Stimulated activated CD8-positive, alpha-beta memory T cell treated with anti-CD3 and anti-CD28 coated beads, Interleukin-15, amount 100 ng/mL, for 48 hours (primary cell): Measurements from ENCODE around the gene E2F2.
"Not testable (repeated sequence)": the region's sequence is repeated elsewhere in the genome, so short reads cannot be mapped to it uniquely, and the experiment has no call there.

Experiments
- DNase-seq, 2 donors: peaks; one replicate each; pipeline ENCODE4 v3.0.0-alpha.2; 2020; ENCODE audit warnings: low read depth in 2 of 2

The E2F2 gene

DNA sequence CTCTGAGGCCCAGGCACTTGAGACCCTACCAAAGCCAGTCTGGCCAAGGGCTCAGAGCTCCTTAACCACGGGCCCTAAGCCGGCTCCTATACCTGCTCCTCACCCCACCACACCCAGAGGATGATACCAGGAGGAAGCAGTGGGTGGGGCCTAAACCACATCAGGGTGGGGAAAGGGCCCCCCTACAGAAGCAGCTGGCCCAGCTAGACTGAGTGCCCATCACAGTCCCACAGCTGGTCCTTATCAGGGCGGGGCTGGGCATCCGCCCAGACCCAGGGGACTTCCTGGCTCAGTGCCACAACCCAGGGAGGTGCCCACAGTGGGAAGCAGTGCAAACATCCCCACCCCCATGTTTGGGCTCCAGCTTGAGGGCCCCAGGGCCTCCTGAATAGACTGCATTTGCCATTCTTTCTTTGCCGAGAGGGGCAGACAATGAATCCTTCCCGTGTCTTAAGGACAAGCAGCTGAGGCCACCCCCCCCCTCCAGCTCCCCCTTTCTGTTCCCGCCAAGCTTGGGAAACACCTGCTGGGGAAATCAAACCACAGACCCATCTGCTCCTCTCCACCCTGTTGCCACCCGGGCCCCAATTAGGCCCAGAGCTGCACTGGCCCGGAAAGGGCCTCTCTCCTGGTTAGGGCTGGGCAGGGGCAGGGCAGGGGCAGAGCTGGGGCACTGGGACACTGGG lies 6.2 kb downstream of the E2F2 start:
- DNase-seq = no peak

DNA sequence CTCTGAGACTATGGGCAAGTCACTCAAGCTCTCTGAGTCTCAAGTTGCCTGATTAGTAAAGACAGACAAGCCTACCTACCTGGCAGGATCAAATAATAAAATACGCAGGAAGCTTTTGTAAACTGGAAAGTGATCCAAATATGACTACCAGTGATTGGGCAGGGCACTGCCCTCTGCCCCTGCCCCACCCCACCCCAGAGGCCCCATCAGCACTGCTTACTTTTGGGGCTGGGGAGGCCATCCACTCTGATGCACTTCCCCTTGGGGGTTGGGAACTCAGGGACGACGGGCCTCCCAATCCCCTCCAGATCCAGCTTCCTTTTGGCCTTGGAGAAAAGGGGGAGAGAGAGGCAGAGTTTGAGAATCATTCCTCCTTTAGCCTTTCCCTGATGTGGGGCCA lies 6.9 kb downstream of the E2F2 start:
- DNase-seq = no peak

DNA sequence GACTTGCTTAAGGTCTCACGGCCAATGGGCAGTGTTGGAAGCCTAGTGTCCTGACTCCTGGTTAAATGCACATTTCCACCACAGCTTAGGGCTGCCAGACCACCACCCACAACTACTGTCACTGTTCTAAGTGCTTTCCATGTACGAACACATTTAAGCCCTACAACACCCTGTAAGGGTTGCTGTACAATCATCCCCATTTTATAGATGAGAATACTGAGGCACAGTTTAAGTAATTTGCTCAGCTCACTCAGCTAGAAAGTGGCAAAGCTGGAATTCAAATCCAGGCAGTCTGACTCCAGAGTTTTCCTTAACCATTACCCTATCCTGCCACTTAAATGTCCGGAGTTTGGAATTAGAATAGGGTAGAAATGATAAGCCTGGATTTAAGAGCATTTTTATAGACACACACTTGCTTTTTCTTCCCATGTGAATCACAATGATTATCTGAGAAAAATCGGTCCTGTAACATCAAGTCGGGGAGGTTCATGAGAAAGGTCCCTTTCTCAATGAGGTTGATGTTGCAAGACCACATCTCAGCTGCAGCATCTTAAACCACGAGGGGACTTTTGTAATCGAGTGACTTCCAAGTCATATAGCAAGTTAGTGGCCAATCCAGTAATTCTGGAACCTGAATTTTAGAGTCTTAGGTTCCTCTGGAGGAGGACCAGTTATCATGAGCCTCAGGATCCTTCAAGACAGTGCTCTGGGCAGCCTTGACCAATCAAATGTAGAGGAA lies 8.6 kb downstream of the E2F2 start:
- no peak for DNase-seq

DNA sequence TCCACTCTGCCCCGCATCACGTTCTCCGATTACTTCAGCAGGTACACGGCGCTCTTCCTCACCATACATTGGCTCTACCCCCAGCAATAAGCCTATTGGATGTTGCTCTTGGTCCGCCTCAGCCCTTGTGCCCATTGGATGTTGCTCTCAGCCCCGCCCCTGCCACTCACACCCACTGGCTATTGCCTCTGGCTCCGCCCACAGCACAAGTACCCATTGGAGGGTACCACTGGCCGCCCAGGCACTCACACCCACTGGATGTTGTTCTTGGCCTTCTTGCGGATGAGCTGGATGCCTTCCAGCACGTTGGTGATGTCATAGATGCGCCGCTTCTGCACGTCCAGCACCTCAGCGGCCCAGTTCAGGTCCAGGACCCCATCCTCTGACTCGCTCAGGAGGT lies 9.4 kb downstream of the E2F2 start:
- no peak for DNase-seq

DNA sequence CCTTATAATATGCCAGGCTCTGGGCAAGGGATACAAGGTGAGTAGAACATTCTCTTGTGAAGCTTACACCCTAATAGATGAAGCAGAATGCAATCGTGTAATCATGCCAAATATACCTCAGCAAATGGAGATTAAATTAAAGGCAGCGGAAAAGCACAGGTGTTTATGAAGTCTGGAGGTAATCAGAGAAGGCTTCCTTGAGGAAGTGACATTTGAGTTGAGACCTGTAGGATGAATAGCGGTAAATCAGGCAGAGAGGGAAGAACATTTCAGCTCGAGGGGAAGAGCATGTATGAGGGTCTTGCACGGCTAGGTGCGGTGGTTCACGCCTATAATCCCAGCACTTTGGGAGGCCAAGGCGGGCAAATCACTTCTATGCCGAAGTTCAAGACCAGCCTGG lies 13.5 kb downstream of the E2F2 start:
- no peak for DNase-seq

DNA sequence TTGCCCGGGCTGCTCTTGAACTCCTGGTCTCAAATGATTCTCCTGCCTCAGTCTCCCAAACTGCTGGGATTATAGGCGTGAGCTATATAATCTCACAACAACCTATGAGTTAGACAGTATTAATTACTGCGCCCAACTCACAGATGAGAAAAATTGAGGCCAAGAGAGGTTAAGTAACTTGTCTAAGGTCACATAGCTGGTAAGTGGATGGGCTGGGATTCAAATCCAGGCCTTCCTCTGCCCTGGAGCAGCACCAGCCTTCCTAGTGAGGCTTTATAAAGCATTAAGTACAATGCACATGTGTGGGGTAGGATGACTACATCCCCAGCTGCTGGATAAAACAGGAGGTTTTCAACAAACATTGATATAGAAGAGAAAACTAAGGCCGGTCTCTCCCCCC lies 15.1 kb downstream of the E2F2 start:
- DNase-seq = no peak

DNA sequence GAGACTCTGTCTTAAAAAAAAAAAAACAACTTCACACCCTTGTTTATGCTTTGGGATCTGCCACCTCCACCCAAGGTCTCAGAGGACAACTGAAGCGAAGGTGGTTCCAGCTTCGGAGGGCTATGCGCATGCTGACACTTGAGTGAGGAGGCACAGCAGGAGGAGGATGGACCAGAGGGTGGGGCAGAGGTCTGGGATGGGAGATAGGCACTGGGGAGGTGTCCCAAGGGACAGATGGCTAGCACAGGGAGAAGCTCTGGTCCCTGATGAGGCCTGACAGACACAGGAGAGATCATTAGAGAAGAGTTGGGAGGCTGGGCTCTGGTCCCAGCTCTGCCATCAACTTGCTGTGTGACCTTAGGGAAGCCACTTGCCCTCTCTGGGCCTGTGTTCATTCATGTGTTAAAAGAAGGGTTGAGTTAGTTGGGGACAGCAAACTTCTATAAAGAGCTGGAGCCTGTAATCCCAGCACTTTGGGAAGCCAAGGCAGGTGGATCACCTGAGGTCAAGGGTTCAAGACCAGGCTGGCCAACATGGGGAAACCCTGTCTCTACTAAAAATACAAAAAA lies 16.8 kb downstream of the E2F2 start:
- DNase-seq = no peak

DNA sequence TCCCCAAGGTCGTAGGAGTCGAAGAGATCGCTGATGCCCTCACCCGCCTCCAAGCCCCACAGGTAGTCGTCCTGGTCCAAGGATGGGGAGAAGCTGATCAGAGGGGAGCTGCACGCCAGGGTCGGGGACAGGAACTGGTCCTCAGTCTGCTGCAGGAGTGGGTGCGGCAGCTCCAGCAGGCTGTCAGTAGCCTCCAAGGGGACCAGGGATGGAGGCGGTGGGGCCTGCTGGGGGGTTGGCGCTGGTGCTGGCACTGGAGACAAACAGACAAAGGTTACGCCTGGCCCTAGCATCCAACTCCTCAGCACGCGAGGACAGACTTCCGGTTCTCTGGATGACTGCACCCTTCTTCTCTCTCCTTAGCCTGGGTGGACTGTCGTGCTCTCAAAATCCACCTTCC lies 21.1 kb downstream of the E2F2 start:
- DNase-seq = no peak

DNA sequence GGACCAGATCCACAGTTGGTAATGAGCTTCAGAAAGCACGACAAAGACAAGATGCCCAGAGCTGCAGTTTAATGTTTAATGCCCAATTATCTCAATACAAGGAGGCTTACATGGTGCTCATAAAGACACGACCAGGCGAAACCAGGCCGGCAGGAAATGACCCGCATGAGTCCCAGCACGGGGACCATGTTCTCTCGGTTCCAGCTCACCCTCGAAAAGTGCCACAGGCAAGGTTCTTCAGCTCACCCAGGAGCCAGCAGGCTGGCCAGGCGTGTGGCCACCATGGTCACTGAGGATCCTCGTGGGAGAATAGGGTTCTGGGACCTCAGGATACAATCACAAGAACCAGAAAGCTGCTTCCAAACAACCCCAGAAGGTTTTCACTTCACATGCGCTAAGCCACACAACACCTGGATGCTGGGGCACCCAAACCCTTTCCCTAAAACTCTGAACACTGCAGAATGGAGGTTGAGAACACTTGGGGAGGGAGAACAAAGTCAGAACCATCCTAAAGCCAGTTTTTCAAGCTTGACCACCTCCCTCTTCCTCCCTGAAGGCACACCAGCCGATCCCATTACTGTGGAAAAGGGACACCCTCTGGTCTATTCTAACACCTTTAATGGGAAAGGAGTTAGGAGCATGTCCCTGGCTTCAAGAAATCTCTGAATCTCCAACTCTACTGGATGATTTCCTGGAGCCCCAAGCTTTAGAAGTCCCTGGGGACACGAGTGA lies 24.5 kb downstream of the E2F2 start:
- no peak for DNase-seq

DNA sequence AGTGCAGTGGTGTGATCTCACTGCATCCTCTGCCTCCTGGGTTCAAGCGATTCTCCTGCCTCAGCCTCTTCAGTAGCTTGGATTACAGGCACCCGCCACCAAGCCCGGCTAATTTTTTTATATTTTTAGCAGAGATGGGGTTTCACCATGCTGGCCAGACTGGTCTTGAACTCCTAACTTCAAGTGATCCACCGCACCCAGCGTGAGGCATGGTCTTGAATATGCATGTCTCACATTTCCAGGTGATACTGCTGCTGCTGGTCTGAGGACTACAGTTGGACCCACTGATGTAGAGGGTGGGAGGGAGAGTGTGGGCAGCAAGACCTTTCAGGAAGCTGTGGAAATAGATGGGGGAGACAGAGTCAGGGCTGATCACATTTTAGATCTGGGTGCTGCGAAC lies 25.2 kb downstream of the E2F2 start:
- DNase-seq = no peak

DNA sequence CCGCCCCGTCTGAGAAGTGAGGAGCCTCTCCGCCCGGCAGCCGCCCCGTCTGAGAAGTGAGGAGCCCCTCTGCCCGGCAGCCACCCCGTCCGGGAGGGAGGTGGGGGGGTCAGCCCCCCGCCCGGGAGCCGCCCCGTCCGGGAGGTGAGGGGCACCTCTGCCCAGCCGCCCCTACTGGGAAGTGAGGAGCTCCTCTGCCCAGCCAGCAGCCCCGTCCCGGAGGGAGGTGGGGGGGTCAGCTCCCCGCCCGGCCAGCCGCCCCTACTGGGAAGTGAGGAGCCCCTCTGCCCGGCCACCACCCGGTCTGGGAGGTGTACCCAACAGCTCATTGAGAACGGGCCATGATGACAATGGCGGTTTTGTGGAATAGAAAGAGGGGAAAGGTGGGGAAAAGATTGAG lies 26.9 kb downstream of the E2F2 start:
- not testable (repeated sequence) for DNase-seq

DNA sequence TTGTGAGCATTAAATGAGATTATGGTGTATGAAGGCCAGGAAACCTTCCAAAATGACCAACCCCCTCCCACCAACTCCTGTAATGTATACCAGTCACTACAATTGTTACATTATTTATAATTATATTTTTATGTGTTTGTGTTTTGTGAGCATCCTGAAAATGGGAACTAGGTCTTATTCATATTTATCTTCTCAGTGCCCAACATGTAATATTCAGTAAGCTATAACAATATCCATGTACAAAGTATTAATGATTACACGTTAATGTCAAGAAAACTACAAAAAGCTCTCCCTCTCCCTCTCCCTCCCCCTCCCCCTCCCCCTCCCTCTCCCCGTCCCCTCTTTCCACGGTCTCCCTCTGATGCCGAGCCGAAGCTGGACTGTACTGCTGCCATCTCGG lies 28.1 kb downstream of the E2F2 start:
- DNase-seq = no peak

DNA sequence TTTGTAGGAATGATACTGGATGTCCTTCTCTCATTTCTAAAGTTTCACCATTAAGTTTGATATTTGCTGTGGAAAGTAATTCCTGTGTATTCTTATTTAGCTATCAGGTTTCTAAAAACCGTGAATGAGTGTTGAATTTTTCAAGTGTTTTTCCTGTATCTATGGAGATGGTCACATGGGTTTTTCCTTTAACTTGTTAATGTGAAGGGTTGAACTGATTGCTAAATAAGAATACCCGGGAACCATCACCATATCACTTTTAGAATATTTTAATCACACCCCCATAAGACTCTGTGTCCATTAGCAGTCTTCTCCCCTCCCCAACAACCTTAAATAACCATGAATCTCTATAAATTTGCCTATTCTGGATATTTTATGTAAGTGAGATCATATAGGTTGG lies 30.6 kb downstream of the E2F2 start:
- no peak for DNase-seq

DNA sequence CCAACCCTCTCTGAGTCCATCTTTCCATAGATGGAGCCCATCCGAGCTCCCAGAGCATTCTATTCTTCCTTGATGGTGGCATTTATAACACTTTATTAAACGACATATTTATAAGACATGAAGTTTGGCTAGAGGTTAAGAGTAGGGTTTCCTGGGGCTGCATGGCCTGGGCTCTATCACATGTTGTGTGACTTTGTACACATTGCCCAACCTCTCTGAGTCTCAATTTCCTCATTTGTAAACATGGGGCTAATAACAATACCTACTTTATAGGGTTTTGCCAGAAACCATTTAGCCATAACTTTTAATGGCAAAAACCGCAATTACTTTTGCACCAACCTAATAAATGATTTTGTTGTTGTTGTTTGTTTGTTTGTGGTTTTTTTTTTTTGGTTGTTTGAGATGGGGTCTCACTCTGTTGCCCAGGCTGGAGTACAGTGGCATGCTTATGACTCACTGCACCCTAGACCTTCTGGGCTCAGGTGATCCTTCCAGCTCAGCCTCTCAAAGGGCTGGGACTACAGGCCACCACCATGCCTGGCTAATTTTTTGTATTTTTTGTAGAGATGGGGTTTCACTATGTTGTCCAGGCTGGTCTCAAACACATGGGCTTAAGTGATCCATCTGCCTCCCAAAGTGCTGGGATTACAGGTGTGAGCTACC lies 33.1 kb downstream of the E2F2 start:
- no peak for DNase-seq

DNA sequence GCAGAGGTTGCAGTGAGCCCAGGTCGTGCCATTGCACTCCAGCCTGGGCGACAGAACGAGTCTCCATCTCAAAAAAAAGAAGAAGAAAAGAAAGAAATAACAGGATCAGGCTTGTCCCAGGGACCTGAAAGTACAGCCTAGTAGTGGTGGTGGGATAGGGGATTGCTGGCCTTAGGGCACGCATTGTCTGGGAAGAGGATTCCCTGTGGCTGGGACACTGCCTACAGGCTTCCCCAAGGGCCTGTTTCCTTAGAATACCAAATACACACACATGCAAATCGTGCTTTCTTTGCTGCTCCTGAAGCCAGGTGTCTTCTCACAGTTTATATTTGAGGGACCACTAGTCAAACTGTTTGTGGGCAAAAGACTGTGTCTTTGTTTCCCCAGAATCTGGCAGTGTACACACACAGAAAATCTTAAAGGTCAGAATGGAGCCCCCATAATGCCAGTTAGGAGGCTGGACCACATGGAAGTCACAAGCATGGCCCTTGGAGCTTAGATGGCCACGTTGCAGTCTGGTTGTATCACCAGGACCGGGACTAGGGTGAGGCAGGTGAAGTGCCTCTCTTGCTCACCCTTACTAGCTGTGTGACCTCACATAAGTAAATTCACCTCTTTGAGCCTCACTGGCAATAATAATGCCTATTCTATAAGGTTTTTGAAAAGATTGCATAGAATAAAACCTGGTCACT lies 34.4 kb downstream of the E2F2 start:
- no peak for DNase-seq

DNA sequence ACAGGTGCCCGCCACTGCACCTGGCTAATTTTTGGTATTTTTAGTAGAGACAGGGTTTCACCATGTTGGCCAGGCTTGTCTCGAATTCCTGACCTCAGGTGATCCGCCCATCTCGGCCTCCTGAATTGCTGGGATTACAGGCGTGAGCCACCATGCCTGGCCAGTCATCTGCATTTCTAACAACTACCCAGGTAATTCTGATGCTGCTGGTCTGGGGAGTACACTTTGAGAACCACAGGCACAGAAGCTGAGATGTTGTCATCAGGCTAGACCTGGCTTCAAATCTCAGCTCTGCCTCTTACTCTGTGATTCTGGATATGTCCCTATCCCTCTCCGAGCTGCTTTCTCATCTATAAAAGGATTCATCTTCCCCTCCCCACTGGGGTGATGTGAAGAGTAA lies 36.2 kb downstream of the E2F2 start:
- DNase-seq = not testable (repeated sequence)

DNA sequence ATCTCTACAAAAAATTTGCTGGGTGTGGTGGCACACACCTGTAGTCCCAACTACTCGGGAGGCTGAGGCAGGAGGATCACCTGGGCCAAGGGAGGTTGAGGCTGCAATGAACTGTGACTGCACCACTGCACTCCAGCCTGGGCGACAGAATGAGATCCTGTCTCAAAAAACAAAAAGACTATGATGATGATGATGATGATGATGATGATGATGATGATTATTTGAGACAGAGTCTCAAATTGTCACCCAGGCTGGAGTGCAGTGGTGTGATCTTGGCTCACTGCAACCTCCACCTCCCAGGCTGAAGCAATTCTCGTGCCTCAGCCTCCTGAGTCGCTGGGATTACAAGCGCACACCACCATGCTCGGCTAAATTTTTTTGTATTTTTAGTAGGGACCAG lies 38.3 kb downstream of the E2F2 start:
- DNase-seq = not testable (repeated sequence)

DNA sequence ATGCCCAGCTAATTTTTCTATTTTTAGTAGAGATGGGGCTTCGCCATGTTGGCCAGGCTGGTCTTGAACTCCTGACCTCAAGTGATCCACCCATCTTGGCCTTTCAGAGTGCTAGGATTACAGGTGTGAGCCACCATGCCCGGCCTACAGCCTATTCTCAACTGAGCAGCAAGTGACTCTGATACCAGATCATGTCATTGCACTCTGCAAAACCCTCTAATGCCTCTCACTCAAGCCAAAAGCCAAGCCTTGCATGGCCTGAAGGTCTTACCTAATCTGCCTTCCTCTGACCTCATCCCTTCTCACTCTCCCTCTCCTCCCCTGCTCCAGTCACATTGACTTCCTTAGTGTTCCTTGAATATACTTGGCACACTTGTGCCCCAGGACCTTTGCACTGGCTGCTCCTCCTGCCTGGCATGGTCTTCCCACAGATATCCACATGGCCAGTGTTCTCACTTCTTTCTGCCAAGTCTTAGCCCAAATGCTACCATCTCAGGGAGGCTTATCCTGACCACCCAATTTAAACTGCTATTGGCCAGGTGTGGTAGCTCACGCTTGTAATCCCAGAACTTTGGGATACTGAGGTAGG lies 38.8 kb downstream of the E2F2 start:
- no peak for DNase-seq

DNA sequence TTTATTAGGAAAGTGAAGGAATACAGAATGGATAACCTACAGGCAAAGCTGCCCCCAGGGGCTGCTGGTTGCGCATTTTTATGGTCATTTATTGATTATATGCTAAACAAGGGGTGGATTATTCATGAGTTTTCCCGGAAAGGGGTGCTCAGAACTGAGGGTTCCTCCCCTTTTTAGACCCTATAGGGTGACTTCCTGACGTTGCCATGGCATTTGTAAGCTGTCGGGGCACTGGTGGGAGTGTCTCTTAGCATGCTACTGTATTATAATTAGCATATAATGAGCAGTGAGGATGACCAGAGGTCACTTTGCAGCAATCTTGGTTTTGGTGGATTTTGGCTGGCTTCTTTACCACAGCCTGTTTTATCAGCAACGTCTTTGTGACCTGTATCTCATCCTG lies 41.2 kb downstream of the E2F2 start:
- no peak for DNase-seq

DNA sequence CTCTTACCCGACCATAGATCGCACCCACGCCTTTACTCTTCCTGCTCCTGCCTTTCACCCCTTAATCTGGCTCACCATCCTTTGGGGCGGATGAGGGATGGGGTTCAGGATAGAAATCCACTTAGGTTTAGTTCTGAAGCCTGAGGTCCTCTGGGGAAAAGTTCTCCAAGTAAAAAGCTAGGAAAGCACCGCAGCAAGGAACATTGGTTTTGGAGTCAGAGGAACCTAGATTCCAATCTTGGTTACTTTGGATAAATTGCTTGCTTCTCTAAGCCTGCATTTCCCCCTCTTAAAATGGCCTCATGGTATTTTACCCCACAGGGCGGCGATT lies 46.1 kb downstream of the E2F2 start:
- no peak for DNase-seq

DNA sequence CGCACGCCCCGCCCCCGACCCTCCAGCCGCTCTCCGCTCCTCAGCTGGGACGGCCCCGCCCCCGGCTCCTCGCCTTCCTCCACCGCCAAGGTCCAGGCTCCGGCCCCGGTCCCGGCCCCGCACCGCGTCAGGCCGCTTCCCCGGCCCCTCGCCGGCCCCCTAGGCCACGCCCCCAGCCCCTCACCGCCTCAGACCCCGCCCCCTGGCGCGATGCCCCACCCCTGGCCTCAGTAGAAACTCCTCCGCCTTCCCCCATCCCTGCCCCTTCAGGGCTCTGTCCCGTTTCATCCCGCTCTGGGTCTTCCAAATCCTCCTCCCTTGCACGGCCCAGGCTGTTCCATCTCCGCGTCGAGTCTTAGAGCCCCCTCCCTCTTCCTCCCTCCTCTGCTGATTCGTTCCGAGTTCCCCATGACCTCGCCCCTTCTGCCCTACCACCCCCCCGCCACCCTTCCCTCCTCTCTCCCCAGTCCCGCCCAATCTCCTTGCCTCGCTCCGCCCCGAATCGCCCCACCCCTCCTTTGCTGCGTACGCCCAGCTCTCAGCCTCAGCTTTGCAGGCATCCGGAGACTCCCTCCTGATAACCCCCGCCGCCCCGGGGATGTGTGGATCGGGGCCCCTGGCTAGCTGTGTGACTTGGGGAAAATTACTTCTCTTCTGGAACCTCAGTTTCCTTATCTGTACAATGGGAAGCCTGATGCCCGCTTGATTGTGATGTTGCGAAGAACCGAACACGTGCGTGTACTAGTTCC lies 46.6 kb downstream of the E2F2 start:
- peak; percentile 72 to 78 for DNase-seq
